NCI-H82 treated with DMSO at 0.1 percent for 48 hours (cell line): Measurements from ENCODE around the gene TAPBP.

ENCODE experiments used
- DNase-seq: peaks from one replicate; lab custom pipeline; 2025; ENCODE audit not compliant: unreplicated experiment; lab: John Stamatoyannopoulos, UW

Gene TAPBP

DNA sequence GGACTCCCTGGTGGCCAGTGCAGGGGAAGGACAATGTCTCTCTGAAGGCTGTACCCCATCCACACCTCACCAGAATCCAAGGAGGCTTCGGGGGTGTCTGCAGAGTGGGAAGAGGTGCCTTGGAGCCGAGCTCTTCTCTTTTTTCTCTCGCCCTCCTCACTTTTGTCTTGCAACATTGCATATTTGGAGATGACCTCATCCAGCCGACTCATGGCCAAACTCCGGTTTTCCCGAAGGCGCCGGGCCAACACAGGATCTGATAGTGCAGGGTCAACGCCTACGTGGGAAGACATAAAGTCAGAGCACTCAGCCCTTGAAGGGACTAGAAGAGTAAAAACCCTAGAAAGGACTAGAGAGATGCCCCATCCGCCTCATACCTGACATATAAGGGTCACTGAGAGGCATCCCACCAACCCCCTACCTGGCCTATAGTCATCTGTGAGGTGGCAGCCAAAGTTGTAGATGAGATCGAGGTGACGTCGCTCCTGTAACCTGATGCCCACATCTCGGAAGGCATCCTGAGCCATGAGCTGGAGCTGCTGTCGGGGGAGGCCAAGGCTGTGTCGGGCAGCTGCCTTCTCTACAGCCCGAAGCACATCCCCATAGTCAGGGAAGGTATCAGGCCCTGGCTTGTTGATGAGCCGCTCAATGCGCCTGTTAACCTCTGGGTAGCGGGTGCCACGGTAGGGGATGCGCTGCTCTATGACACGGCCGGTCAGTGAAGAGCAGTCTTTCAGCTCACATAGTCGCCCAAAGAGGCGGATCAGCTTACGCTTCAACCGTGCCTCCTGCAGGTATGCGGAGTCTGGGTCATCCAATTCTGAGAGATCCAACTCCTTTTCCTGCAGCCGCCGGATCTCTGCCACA, 6.7 kb upstream of the TAPBP start:
- DNase-seq = no peak

DNA sequence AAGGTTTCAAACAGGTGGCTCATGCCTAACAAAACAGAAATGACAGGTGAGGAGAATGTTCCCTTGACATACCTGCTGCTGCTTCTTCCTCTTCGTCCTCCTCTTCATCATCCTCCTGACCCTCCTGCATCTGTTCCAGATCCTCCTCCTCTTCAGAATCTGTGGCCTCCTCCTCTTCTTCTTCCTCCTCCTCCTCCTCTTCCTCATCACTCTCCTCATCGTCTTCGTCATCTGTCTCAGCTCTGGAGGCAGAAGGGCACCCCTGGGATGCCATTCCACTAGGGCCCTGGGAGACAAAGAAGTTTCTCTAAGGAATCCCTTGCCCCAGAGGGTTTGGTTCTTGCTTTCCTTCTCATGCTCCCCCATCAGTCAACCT, 6.0 kb upstream of the TAPBP start:
- no peak for DNase-seq

DNA sequence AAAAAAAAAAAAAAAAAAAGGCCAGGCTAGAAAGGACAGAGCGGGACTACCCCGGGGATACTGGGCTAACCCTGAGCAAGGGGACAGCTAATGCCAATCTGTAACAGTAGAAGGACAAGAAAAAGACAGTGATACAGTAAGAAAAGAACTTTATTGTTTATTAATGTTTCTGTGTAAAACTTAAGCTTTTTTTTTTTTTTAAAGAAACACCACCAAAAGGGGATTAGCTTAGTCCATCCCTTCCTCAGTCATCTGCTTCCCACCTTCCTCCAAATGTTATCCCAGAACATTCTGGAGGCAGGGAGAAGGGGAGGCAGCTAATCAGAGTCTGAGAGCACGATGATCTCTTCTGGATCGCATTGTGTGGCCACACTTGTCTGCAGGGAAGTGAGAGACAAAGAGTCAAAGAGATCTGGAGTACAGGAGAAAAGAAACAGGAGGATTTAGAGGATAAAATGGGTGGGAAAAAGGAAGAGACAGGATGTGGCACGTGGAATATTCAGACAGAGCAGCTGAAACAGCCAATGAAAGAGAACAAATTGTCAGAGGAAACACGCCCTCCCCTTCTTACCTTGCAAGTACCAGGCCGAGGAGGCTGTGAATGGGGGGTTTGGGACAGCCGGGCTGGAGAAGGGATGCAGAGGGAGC, 4.7 kb upstream of the TAPBP start:
- DNase-seq = no peak

DNA sequence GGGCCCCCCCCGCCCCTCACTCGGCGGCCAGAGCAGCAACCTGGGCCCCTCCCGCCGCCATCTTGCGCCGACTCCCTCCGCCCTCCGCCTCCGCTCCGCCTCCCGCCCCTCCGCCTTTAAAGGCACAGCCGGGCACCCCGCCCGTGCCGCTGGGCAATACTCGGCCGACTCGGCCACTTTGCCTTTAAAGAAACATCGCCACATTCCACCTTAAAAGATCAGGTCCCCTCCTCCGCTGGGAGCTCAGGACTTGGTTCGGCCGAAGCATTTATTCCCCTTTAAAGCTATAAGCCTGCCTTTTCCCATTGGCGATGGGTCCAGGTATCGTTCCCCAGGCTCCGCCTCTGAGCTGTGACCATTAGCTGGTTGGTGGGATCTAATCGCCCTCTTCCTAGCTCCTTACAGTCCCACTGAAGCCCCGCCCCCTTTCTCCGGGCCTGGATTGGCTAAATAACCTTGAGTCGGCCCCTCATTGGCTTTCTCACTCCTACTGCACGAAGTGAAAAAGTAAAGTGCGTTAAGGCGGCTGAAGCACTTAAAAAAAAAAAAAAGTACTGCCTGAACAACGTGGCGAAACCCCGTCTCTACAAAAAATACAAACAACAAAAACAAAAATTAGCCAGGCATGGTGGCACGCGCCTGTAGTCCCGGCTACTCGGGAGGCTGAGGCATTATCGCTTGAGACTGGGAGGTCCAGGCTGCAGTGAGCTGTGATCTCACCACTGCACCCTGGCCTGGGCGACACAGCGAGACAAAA, 4.0 kb upstream of the TAPBP start, which contains the start of gene ZBTB22:
TSS of gene ZBTB22 (minus strand) at position 76 of the 757 bp plus-strand sequence. CDS start 828 bp downstream, outside the sequence.
- peak; percentile 97 for DNase-seq

DNA sequence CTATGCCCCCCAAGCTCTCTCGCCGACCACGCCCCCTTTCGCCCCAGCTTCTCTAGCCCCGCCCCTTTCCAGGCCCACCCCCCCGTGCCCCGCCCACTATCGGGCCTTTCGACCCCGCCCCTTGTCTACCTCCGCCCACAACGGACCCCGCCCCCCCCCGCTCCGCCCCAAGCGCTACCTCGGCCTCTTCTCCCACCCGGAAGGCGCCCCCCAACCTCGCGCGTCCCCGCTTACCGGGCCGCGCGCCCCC, 3.5 kb upstream of the TAPBP start:
- DNase-seq = no peak

DNA sequence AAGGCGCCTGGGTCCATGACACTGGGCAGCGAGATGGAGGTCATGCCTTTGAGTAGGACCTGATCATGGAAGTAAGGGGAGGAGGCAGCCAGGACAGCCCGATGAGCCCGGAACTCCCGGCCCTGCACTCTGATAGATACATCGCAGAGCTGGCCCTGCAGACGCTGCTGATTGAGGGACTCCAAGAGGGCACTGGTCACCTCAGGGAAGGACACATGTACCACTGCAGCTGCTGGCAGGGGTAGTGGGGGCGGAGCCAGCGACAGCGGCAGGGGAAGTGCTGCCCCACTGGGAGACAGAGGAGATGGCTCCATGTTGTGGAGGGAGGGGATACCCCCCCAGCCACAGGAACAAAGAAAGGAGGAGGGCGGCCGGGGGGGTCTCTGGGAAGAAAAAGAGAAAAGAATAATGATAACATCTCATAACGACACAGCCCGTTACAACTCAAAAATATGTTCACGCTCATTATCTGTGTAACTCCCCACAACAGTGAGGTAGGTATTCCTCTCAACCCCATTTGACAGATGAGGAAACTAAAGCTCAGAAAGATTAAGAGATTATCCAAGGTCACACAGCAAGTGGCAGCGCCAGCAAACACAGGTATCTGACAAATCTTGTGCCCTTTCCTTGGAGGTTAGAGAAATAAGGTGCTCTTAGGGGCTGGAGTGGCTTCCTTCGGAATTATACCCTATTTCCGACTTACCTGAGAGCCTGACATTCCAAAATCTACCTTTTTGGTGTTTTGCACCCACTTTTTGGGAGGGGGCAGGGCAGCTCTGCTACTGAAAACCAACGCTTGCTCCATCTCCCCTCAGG, 2.9 kb upstream of the TAPBP start:
- no peak for DNase-seq

DNA sequence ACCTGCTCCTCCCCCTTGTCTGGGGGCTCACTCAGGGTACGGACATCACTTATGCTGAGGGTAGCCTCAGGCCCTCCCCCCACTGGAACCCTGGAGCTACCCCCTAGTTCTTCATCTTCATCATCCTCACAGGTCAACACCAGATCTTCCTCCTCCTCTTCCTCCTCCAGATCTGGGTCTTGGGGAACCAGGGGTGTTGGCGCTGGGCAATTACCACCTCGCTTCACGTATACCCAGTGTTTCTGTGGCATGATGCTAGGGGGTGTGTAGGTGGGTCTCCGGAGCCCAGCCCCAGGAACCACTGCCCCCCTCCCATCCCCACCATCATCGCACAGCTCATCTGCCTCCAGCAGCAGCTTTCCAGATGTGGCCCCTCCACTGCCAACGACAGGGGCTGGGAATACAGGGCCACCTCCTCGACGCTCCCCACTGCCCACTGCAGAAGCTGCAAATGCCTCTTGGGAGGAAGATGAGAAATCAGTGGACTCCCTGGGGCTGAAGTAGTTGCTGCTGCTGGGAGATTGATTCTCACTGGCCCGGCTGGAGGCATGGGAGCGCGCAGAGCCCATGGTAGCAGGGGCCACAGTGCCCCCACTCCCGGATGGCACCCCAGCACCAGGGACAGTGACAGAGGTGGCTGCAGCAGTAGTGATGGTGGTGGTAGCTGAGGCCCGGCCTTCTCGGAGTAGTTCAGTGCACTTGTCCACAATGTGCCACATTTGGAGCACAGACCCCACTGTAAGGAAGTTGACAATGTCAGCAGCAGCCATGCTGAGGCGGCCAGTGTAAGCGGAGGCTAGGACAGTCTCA, 2.1 kb upstream of the TAPBP start:
- no peak for DNase-seq

DNA sequence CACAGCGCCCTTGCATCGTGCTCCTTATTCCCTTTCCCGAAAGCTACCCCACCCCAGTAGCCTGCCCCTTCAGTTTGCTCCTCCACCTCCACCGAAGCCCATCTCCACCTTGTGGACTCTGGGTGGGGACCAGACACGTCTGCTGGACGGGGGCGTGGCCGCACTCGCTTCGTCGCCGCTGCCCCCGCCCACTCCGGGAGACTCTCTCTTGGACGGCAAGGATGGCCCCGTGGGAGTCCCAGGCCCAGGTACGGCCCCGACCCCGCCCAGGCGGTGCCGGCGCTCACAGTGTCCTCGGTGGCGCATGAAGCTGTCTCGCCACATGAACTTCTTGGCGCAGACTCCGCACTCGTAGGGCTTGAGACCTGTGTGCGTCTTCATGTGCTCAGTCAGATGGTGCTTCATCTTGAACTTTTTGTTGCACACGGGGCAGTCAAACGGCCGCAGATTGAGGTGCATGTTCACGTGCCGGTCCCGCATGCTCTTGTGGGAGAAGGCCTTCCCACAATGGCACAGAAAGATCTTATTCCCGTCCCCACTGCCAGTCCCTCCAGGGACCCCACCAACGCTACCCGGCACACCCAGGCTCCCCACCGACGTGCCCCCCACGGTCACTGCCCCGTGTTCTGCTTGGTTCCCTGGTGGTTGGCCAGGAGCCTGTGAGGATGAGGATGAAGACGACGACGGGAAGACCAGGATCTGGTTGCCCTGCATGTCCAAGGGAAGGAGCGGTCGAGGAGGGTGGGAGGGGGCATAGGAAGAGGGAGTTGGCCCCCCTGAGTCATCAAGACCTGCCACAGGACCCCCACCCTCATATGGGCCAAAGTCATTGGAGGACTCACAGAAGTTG, 1.3 kb upstream of the TAPBP start:
- no peak for DNase-seq

DNA sequence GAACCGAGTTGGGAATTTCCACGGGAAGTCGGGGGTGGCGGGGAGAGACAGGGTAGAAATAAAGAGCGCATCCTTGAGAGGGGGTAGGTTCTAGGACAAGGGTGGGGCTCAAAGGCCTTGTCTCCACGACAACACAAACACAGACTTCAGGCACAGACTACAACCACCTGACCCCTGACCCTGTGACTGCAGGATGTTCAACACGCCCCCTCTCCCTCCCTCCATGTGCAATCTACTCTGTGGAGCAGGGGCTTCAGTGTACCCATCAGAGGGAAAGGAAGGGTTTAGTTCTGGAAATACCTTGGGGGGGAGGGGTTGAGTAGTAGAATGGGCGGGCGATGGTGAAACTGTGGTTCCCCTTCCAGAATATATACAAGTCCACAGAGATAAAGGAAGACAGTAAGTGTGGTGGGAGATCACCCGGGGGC, 651 bp upstream of the TAPBP start:
- DNase-seq = no peak

DNA sequence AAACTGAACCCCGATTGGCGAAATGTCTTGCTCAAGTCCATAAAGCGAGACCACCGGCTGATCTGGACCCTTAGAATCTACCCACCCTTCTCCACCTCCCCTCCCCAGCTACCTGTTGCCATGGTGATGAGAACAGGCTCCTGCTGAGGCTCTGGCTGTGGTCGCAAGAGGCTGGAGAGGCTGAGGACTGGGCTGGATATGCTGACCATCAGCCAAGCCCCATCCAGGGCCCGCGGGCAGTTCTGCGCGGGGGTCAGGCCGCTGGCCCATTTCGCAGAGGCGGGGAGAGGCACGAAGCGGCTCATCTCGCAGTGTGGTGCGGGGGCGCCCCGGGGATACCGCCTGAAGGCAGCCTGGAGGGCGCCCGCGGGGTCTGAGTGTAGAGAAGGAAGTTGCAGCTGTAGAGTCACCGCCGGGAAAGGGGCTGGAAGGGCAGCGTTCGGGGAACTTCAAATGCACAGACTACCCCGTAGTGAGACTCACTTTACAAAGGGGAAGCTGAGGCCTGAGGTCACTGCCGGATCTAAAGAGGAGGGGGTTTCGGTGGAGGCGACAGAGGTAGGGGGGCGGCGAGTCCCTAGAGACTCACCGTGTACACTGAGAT, 671 bp downstream of the TAPBP start:
- no peak for DNase-seq

DNA sequence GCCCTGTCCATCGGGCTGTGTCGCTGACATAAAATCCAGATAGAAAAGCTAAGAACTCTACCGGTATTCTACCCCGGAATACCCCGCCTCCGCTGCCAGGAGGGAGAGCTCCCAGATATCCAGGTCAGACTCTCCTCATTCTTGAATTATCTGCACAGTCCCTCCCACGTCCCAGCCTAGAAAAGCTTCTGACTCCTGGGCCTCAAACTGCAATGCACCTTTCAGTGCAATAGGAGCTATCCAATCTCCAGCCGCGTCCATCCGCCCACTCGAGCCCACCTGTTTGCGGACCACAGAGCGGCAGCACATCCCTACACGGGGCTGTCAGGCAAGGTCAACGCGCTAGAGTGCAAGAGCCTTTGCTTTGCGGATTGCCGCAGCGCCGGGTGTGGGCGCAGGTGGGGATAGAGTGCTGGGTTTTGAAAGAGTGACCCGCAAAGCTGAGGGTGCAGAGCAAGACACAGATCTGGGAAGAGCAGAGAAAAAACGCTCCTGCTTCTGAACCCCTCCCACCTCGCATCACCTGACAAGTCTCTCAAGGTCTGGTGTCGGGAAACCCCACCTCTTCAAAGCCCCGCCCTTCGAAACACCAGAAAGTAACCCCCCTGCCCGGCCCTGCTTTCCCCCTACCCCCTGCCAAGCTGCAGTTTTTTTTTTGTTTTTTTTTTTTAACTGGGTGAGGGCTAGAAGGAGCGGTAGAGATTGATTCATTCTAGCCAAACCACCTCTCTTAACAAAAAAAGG, 1.3 kb downstream of the TAPBP start:
- DNase-seq = peak; percentile 54

DNA sequence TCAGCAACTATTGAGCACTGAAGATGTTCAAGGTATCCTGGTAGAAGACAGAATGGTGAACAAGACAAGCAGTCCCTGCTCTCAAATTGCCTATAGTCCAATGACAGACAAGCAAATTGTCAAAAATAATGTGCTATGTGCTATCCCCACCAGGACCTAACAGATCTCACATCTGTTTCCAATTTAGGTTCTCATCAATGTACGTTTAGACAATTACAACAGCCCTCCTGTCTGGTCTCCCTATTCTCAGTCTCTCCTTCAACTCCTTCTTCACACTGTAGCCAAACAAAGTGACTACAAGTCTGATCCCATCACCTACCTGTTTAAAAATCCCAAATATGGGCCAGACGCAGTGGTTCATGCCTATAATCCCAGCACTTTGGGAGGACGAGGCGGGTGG, 7.5 kb downstream of the TAPBP start:
- no peak for DNase-seq

DNA sequence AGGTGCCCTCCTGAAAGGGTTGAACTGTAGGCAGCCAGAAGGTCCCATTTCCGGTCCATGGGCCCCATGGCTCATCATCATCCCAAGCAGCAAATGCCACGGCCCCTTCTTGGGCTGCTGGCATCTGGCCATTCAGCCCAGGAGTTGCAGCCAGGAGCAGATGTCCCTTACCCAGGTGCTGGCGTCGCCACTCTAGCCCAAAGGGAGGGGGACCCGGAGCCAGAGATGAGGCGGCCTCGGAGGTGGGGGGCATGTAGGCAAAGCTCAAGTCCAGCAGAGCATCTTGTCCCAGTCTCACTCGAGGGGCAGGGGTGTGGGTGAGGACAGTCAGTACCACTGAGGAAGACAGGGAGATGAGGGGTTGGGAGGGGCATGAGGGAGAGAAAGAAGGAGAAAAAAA, 8.8 kb downstream of the TAPBP start:
- DNase-seq = no peak

DNA sequence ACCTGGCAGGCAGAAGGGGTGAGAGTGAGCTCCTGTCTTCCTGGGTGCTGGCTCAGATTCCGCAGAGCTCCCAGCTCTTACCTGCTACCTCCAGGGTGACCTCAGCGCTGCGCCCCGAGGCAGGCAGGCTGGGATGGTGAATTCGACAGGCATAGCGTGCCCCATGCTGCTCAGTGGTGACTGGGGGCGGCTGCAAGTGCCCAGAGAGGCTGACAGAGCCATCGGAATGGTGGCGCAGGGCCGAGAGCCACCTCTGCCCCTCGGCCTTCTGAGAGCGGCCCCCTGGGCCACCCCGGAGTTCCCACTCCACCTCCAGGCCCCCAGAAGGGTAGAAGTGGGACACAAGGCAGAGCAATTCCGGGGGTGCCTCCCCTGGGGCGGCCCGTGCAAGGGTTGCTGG, 9.7 kb downstream of the TAPBP start:
- no peak for DNase-seq

DNA sequence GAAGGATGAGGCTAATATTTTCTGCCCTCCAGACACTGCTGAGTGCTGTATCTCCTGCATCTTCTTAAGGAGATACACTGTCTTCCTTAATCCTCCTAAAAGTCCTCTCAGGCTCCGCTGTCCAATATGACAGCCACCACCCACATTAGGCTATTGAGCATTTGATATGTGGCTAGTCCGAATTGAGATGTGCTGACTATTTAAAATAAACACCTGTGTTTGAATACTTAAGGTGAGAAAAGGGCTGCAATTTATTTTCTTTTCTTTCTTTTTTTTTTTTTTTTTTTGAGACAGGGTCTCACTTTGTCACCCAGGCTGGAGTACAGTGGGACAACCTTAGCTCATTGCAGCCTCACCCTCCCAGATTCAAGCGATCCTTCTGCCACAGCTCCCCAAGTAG, 12.0 kb downstream of the TAPBP start:
- DNase-seq = no peak

DNA sequence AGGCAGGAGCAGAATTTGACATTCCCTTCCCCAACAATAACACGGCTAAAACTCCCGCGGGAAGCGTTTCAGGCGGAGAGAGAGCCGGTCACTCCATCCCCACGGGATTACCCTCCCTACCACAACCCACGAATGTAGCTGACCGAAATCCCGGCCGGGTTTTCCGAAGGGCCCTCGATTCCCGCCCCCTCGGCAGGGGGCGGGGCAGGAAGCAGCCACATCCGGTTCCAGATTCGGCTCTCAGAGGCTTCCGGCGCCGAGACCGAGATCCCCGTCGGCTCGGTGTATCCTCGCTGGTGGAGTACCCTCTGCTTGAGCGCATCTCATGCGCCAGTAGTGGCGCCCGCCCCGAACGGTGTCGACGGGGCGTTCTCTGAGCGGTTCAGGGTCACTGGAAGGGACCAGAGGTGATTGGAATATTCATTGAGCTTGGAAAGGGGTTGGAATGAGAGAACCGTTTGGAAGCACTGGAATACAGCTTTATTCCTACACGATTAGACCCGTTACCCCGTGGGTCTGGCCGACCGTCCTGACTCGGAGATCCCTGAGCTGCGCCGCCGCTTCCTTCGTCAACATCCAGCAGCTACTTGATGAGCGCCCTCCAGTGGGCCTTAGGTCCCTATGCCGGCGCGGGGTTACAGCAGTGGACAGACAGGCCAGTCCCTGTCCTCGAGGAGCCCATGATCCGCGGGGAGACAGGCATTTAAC, 14.5 kb downstream of the TAPBP start:
- DNase-seq = peak; percentile 81

DNA sequence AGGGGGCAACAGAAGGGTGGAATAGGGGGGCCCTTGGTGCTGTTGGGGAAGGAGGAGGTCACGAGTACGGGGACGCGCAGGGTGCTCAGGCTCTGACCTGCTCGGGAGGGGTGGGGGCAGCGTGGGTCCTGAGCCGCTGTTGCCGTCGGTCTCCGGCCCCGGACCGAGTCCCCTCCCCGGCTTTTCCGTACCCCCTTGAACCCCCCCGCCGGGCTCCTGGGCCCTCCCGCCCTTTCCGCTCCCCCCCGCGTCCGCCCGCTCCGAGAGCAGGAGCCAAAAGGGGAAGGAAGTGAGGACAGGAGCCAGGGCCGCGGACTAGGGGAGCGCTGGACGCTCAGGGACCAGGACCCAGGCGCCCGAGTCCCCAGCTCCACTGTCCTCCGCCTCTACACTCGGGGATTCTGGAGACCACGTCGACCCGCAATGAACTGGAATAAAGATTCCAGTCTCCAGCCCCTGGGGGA, 15.1 kb downstream of the TAPBP start, which contains the start of gene RGL2:
TSS of gene RGL2 (minus strand) at position 170 of the 464 bp plus-strand sequence. CDS start 332 bp downstream, outside the sequence.
- no peak for DNase-seq
